Measurements from ENCODE around the gene TUBGCP4.

TUBGCP4 gene

GRCh38 chr15:43352693-43353382, 18.1 kb upstream of the TUBGCP4 start:
- H3K4me3 ChIP-seq (IDR thresholded peaks at IDR 0.05; ENCODE audit: insufficient read depth, low read depth, low read length), result no peak overlapping the region
- H3K27me3 ChIP-seq (ENCODE audit: insufficient read depth, low read depth), result no peaks in the 10 kb centered on the region
- H2AFZ ChIP-seq (ENCODE audit: low read depth), result no peak overlapping the region
- no peaks in the 10 kb centered on the region for H3K36me3 ChIP-seq (ENCODE audit: insufficient read depth)
- TF ChIP-seq, protein P1, sequence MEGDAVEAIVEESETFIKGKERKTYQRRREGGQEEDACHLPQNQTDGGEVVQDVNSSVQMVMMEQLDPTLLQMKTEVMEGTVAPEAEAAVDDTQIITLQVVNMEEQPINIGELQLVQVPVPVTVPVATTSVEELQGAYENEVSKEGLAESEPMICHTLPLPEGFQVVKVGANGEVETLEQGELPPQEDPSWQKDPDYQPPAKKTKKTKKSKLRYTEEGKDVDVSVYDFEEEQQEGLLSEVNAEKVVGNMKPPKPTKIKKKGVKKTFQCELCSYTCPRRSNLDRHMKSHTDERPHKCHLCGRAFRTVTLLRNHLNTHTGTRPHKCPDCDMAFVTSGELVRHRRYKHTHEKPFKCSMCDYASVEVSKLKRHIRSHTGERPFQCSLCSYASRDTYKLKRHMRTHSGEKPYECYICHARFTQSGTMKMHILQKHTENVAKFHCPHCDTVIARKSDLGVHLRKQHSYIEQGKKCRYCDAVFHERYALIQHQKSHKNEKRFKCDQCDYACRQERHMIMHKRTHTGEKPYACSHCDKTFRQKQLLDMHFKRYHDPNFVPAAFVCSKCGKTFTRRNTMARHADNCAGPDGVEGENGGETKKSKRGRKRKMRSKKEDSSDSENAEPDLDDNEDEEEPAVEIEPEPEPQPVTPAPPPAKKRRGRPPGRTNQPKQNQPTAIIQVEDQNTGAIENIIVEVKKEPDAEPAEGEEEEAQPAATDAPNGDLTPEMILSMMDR (conservative IDR thresholded peaks at IDR 0.05; ENCODE audit: low read depth, low read length), result no peak
- no peaks in the 10 kb centered on the region for H3K79me2 ChIP-seq (ENCODE audit: insufficient read depth, low read depth)
- no peak overlapping the region for H3K9ac ChIP-seq
- H4K20me1 ChIP-seq (ENCODE audit: insufficient read depth), result no peaks in the 10 kb centered on the region
- H3K4me2 ChIP-seq, result no peak overlapping the region
- H3K4me1 ChIP-seq (ENCODE audit: low read depth, poor library complexity, severe bottlenecking), result no peaks in the 10 kb centered on the region
- no peak overlapping the region for H3K27ac ChIP-seq

DNA sequence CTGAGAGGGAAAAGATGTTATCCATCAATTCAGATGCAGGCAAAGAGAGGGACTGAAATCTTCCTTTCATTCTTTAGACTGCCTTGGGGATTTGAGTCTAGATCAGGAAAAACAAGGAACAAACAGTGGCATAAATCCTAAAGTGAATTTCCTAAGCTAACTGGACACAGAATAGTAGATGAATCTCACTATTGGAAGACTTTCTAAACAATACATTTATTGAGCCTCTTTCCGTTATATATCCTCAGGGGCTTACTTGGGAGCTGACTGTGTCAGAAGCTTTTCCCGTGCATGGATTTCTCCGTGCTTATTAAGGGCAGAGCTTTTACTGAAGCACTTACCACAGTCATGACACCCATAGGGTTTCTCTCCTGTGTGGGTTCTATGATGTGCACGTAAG, 10.1 kb upstream of the TUBGCP4 start:
- Histone ChIP-seq H2AFZ (ENCODE audit: low read depth) (no peak overlapping the region), H3K4me2 (no peak overlapping the region), H3K4me1 (ENCODE audit: low read depth, poor library complexity, severe bottlenecking) (no peaks in the 10 kb centered on the region), H3K27ac (no peak overlapping the region), H3K36me3 (ENCODE audit: insufficient read depth) (peaks cover 19% of the 10 kb centered on the region), H3K9ac (no peak overlapping the region), H3K27me3 (ENCODE audit: insufficient read depth, low read depth) (no peaks in the 10 kb centered on the region), H3K4me3 (IDR thresholded peaks at IDR 0.05; ENCODE audit: insufficient read depth, low read depth, low read length) (no peak overlapping the region), H3K79me2 (ENCODE audit: insufficient read depth, low read depth) (no peaks in the 10 kb centered on the region), H4K20me1 (ENCODE audit: insufficient read depth) (no peaks in the 10 kb centered on the region)
- TF ChIP-seq, protein P1 (conservative IDR thresholded peaks at IDR 0.05; ENCODE audit: low read depth, low read length), result no peak

DNA sequence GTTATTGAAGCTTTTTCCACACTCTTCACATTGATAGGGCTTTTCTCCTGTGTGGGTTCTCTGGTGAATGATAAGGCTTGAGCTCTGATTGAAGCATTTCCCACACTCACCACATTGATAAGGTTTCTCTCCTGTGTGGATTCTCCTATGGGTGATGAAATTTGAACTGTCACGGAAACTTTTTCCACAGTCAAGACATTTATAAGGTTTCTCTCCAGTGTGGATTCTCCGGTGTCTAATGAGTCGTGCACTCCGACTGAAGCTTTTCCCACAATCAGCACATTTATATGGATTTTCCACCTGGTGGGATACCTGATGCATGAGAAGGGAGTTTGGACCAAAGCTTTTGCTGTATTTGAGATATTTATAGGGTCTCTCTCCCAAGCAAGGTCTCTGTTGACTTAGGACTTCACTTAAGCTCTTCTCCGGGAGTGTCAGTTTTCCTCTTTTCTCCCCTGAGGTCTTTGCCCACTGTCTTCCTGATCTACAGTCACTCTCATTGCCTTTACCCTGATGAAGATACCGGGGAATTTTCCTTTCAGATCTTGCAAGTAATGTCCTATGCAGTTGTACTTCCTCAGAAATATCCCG, 9.5 kb upstream of the TUBGCP4 start:
- H3K9ac ChIP-seq, result no peak overlapping the region
- H3K27ac ChIP-seq, result no peak overlapping the region
- H2AFZ ChIP-seq (ENCODE audit: low read depth), result no peak overlapping the region
- H3K4me2 ChIP-seq, result no peak overlapping the region
- H3K27me3 ChIP-seq (ENCODE audit: insufficient read depth, low read depth), result no peaks in the 10 kb centered on the region
- TF ChIP-seq, protein P1 (conservative IDR thresholded peaks at IDR 0.05; ENCODE audit: low read depth, low read length), result no peak
- no peak overlapping the region for H3K4me3 ChIP-seq (IDR thresholded peaks at IDR 0.05; ENCODE audit: insufficient read depth, low read depth, low read length)
- H4K20me1 ChIP-seq (ENCODE audit: insufficient read depth), result no peaks in the 10 kb centered on the region
- H3K36me3 ChIP-seq (ENCODE audit: insufficient read depth), result peaks cover 22% of the 10 kb centered on the region
- no peaks in the 10 kb centered on the region for H3K4me1 ChIP-seq (ENCODE audit: low read depth, poor library complexity, severe bottlenecking)
- no peaks in the 10 kb centered on the region for H3K79me2 ChIP-seq (ENCODE audit: insufficient read depth, low read depth)

- H2AFZ ChIP-seq (ENCODE audit: low read depth), result peak overlapping the region; percentile 93
- H3K4me1 ChIP-seq (ENCODE audit: low read depth, poor library complexity, severe bottlenecking), result peaks cover 14% of the 10 kb centered on the region
- peak overlapping the region; percentile 89 for H3K9ac ChIP-seq
- peak overlapping the region; percentile 47 for H3K27ac ChIP-seq
- peak overlapping the region; percentile 42 for H3K4me3 ChIP-seq (IDR thresholded peaks at IDR 0.05; ENCODE audit: insufficient read depth, low read depth, low read length)
- H3K36me3 ChIP-seq (ENCODE audit: insufficient read depth), result peaks cover 9% of the 10 kb centered on the region; the same call in 1 of the 2 replicates
- TF ChIP-seq, protein P1 (conservative IDR thresholded peaks at IDR 0.05; ENCODE audit: low read depth, low read length), result no peak
- H4K20me1 ChIP-seq (ENCODE audit: insufficient read depth), result no peaks in the 10 kb centered on the region
- H3K27me3 ChIP-seq (ENCODE audit: insufficient read depth, low read depth), result no peaks in the 10 kb centered on the region
- peaks cover 17% of the 10 kb centered on the region; the same call in 1 of the 2 replicates for H3K79me2 ChIP-seq (ENCODE audit: insufficient read depth, low read depth)
- peak overlapping the region; percentile 72 for H3K4me2 ChIP-seq
These were observed 459 bp upstream of the TUBGCP4 start for GRCh38 chr15:43370310-43370974.

Measured in KMS-11 (cell line).